Lower leg skin (tissue), 4 donors: ENCODE measurements around the gene TAS2R1. TPM values are rescaled to one million over a fixed set of nuclear protein-coding genes. Genes with fewer than 3 reads are reported as not detected.

ENCODE experiments used
- DNase-seq, 2 donors: peaks; one replicate each; pipeline ENCODE4 v3.0.0-alpha.2; 2019; ENCODE audit warnings: low spot score in 2 of 2
- H3K4me3 ChIP-seq: fragments of 200-600 bp; sonication (generic); 2 replicates; pipeline ENCODE4 v1.5.1; 2017; ENCODE audit warnings: mild to moderate bottlenecking, low read depth; ENCODE audit not compliant: poor library complexity, severe bottlenecking
- CTCF ChIP-seq, 3 donors: fragments of 450-650 bp; IDR thresholded peaks; one replicate each; pipeline ENCODE4 v1.5.1; 2016; ENCODE audit warnings: antibody characterized with exemption in 3 of 3, mild to moderate bottlenecking in 3 of 3, moderate library complexity in 2 of 3
- POLR2A ChIP-seq, 2 donors: fragments of 450-650 bp; IDR thresholded peaks; one replicate each; pipeline ENCODE4 v1.6.1; 2016 to 2017; ENCODE audit warnings: antibody characterized with exemption in 2 of 2, mild to moderate bottlenecking in 1 of 2, moderate library complexity in 1 of 2
- WGBS, 2 donors: methylation state at CpG; one replicate each; pipeline ENCODE4 v1.1.5; 2018; 5-methylcytosine and 5-hydroxymethylcytosine counted together
- intact Hi-C: fragments of 100-400 bp; cut with DNase I; formaldehyde crosslinking; loops from one replicate; pipeline ENCODE4 v1.15.0; 2023; ENCODE audit warnings: low total_unique reads
- total RNA-seq, 4 donors: library from RNA; depleted of rRNA; stranded (reverse); fragments of >200 nt; gene quantifications; one replicate each; pipeline ENCODE4 v1.1.0, GENCODE V29; 2016

TAS2R1 gene
- total RNA-seq, 4 donors from 2014 or later, result not detected

GRCh38 chr5:9621379-9621903 is 8.7 kb downstream of the TAS2R1 start:
- intact Hi-C loops, result no loop called here
- TF ChIP-seq POLR2A (IDR thresholded peaks at IDR 0.05), result no peak
- TF ChIP-seq CTCF (IDR thresholded peaks at IDR 0.05), result no peak
- no peak overlapping the region for H3K4me3 ChIP-seq
- no peak for DNase-seq
- 50 to 60% methylated on average over 7 of the region's 7 CpGs for WGBS, 2 donors

GRCh38 chr5:9619331-9620092 is 10.6 kb downstream of the TAS2R1 start:
- no peak overlapping the region for H3K4me3 ChIP-seq
- TF ChIP-seq POLR2A (IDR thresholded peaks at IDR 0.05) (no peak), CTCF (IDR thresholded peaks at IDR 0.05) (no peak)
- intact Hi-C loops, result no loop called here
- no peak for DNase-seq
- WGBS, 2 donors, result 66 to 74% methylated on average over 5 of the region's 5 CpGs

- no peak for DNase-seq
- no peak overlapping the region for H3K4me3 ChIP-seq
- TF ChIP-seq CTCF (IDR thresholded peaks at IDR 0.05), result no peak
- TF ChIP-seq POLR2A (IDR thresholded peaks at IDR 0.05), result no peak
- intact Hi-C loops, result no loop called here
- 44 to 52% methylated on average over 10 of the region's 10 CpGs for WGBS, 2 donors
Measured at GRCh38 chr5:9617739-9618504, 12.2 kb downstream of the TAS2R1 start.

- DNase-seq, result no peak
- no peak overlapping the region for H3K4me3 ChIP-seq
- TF ChIP-seq POLR2A (IDR thresholded peaks at IDR 0.05) (no peak), CTCF (IDR thresholded peaks at IDR 0.05) (no peak)
- intact Hi-C loops, result no loop called here
- 34 to 46% methylated on average over 3 of the region's 3 CpGs for WGBS, 2 donors
Measured at GRCh38 chr5:9617221-9617620, 12.9 kb downstream of the TAS2R1 start.

- no peak overlapping the region for H3K4me3 ChIP-seq
- TF ChIP-seq POLR2A (IDR thresholded peaks at IDR 0.05) (no peak), CTCF (IDR thresholded peaks at IDR 0.05) (no peak)
- intact Hi-C loops, result no loop called here
- 86 to 87% methylated on average over 3 of the region's 3 CpGs for WGBS, 2 donors
- DNase-seq, result no peak
Measured at GRCh38 chr5:9615331-9615730, 14.8 kb downstream of the TAS2R1 start.
